ENCODE results near the gene SLC25A12. TPM values are rescaled to one million over a fixed set of nuclear protein-coding genes. Genes with fewer than 3 reads are reported as not detected.

Gene SLC25A12
- total and polyA plus RNA-seq, 2 of the 13 experiments (the other 11 are each of a cell fraction or from before 2014, with no cell fraction given) = 8.1 to 15.9 TPM

DNA sequence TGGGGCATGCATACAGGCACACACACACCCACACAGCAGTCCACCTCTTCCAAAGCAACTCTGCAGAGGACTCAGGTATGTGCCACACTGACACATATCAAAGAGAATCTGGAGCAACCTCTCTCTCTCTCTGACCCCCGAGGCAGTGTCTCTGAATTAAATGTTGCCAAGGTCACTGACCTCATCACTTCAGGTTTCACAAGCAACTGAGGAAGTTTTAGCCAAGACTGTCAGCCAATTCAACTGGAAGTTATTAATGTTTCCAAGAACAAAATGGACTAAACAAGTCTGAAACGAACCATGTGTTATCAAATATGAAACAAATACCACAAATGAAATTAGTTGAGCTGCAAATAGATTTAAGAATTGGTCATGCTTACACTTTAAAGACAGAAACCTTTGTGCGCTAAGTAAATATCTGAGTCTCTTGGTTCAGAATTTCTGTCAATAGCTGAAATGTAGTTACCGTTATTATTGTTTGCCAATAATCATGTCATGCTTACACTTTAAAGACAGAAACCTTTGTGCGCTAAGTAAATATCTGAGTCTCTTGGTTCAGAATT lies 86.1 kb downstream of the SLC25A12 start (continued):
- TF ChIP-seq, protein P1, sequence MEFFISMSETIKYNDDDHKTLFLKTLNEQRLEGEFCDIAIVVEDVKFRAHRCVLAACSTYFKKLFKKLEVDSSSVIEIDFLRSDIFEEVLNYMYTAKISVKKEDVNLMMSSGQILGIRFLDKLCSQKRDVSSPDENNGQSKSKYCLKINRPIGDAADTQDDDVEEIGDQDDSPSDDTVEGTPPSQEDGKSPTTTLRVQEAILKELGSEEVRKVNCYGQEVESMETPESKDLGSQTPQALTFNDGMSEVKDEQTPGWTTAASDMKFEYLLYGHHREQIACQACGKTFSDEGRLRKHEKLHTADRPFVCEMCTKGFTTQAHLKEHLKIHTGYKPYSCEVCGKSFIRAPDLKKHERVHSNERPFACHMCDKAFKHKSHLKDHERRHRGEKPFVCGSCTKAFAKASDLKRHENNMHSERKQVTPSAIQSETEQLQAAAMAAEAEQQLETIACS (CRISPR knock-in tag; IDR thresholded peaks at IDR 0.05) = no peak
- TF ChIP-seq ZNF7 (CRISPR knock-in tag; IDR thresholded peaks at IDR 0.05) (no peak), ZNF367 (CRISPR knock-in tag; IDR thresholded peaks at IDR 0.05; ENCODE audit: borderline replicate concordance) (no peak), FOXC1 (CRISPR knock-in tag; IDR thresholded peaks at IDR 0.05; ENCODE audit: borderline replicate concordance) (no peak), NFIC (IDR thresholded peaks at IDR 0.05; ENCODE audit: low read length) (peak; percentile 83; the same call in 1 of the 2 replicates), NKX3-1 (CRISPR knock-in tag; IDR thresholded peaks at IDR 0.05) (no peak), ZNF672 (CRISPR knock-in tag; IDR thresholded peaks at IDR 0.05) (no peak), ZSCAN31 (CRISPR knock-in tag; IDR thresholded peaks at IDR 0.05; ENCODE audit: low read depth) (no peak), NR3C1 (CRISPR knock-in tag; IDR thresholded peaks at IDR 0.05) (no peak), CEBPG (CRISPR knock-in tag; IDR thresholded peaks at IDR 0.05) (peak; percentile 44), POGZ (CRISPR knock-in tag; IDR thresholded peaks at IDR 0.05) (no peak), KLF9 (CRISPR knock-in tag; IDR thresholded peaks at IDR 0.05; ENCODE audit: low read depth) (no peak), SALL1 (CRISPR knock-in tag; IDR thresholded peaks at IDR 0.05) (peak; percentile 88)
- TF ChIP-seq, protein P2, sequence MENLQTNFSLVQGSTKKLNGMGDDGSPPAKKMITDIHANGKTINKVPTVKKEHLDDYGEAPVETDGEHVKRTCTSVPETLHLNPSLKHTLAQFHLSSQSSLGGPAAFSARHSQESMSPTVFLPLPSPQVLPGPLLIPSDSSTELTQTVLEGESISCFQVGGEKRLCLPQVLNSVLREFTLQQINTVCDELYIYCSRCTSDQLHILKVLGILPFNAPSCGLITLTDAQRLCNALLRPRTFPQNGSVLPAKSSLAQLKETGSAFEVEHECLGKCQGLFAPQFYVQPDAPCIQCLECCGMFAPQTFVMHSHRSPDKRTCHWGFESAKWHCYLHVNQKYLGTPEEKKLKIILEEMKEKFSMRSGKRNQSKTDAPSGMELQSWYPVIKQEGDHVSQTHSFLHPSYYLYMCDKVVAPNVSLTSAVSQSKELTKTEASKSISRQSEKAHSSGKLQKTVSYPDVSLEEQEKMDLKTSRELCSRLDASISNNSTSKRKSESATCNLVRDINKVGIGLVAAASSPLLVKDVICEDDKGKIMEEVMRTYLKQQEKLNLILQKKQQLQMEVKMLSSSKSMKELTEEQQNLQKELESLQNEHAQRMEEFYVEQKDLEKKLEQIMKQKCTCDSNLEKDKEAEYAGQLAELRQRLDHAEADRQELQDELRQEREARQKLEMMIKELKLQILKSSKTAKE (CRISPR knock-in tag; IDR thresholded peaks at IDR 0.05; ENCODE audit: borderline replicate concordance) = no peak
- TF ChIP-seq, protein P3, sequence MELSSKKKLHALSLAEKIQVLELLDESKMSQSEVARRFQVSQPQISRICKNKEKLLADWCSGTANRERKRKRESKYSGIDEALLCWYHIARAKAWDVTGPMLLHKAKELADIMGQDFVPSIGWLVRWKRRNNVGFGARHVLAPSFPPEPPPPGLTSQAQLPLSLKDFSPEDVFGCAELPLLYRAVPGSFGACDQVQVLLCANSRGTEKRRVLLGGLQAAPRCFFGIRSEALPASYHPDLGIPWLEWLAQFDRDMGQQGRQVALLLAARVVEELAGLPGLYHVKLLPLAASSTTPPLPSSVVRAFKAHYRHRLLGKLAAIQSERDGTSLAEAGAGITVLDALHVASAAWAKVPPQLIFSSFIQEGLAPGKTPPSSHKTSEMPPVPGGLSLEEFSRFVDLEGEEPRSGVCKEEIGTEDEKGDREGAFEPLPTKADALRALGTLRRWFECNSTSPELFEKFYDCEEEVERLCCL (CRISPR knock-in tag; IDR thresholded peaks at IDR 0.05; ENCODE audit: borderline replicate concordance) = no peak
- TF ChIP-seq, protein P4, sequence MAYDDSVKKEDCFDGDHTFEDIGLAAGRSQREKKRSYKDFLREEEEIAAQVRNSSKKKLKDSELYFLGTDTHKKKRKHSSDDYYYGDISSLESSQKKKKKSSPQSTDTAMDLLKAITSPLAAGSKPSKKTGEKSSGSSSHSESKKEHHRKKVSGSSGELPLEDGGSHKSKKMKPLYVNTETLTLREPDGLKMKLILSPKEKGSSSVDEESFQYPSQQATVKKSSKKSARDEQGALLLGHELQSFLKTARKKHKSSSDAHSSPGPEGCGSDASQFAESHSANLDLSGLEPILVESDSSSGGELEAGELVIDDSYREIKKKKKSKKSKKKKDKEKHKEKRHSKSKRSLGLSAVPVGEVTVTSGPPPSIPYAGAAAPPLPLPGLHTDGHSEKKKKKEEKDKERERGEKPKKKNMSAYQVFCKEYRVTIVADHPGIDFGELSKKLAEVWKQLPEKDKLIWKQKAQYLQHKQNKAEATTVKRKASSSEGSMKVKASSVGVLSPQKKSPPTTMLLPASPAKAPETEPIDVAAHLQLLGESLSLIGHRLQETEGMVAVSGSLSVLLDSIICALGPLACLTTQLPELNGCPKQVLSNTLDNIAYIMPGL (CRISPR knock-in tag; IDR thresholded peaks at IDR 0.05; ENCODE audit: borderline replicate concordance in 1 of 2, low read depth in 1 of 2) = no peak
- TF ChIP-seq, protein P5, sequence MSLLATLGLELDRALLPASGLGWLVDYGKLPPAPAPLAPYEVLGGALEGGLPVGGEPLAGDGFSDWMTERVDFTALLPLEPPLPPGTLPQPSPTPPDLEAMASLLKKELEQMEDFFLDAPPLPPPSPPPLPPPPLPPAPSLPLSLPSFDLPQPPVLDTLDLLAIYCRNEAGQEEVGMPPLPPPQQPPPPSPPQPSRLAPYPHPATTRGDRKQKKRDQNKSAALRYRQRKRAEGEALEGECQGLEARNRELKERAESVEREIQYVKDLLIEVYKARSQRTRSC (CRISPR knock-in tag; IDR thresholded peaks at IDR 0.05; ENCODE audit: low read depth) = no peak
- TF ChIP-seq, protein P6, sequence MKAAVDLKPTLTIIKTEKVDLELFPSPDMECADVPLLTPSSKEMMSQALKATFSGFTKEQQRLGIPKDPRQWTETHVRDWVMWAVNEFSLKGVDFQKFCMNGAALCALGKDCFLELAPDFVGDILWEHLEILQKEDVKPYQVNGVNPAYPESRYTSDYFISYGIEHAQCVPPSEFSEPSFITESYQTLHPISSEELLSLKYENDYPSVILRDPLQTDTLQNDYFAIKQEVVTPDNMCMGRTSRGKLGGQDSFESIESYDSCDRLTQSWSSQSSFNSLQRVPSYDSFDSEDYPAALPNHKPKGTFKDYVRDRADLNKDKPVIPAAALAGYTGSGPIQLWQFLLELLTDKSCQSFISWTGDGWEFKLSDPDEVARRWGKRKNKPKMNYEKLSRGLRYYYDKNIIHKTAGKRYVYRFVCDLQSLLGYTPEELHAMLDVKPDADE (CRISPR knock-in tag; IDR thresholded peaks at IDR 0.05) = no peak
